Kidney (tissue), 14 donors: ENCODE data around the gene ARNT2. TPM values are rescaled to one million over a fixed set of nuclear protein-coding genes. Genes with fewer than 3 reads are reported as not detected.

Experiments
- DNase-seq, 5 donors: peaks; one replicate each; pipeline ENCODE4 v3.0.0-alpha.2; 2013 to 2020
- FAIRE-seq: peaks from 2 replicates; lab custom pipeline; 2012; peaks lifted over from hg19 to GRCh38; lab: Jason Lieb, UNC
- H3K27ac ChIP-seq, 2 donors: one replicate each; pipeline ENCODE4 v1.7.0; 2013; ENCODE audit warnings: low read depth in 2 of 2, low read length in 2 of 2, inconsistent platforms in 1 of 2
- H3K27me3 ChIP-seq: one replicate; pipeline ENCODE4 v1.7.1; 2013; ENCODE audit warnings: low read length, inconsistent platforms; ENCODE audit not compliant: control insufficient read depth, insufficient read depth
- H3K36me3 ChIP-seq, 3 donors: one replicate each; pipeline versions ENCODE4 v1.7.0 to v1.7.1; 2013; ENCODE audit warnings: low read length in 3 of 3, control low read depth in 1 of 3, inconsistent platforms in 1 of 3; ENCODE audit not compliant: insufficient read depth in 3 of 3, control insufficient read depth in 2 of 3
- H3K4me1 ChIP-seq, 3 donors: one replicate each; pipeline versions ENCODE4 v1.7.0 to v1.7.1; 2013; ENCODE audit warnings: low read length in 3 of 3, inconsistent platforms in 1 of 3, low read depth in 1 of 3; ENCODE audit not compliant: control insufficient read depth in 2 of 3, insufficient read depth in 2 of 3
- H3K4me3 ChIP-seq, 3 donors: one replicate each; pipeline versions ENCODE4 v1.7.0 to v1.8.1; 2013; ENCODE audit warnings: low read length in 3 of 3, control low read depth in 1 of 3, inconsistent platforms in 1 of 3
- H3K9ac ChIP-seq, 3 donors: one replicate each; pipeline versions ENCODE4 v1.7.0 to v1.7.1; 2013; ENCODE audit warnings: low read length in 3 of 3, control low read depth in 1 of 3, inconsistent platforms in 1 of 3
- H3K9me3 ChIP-seq, 3 donors: one replicate each; pipeline versions ENCODE4 v1.7.0 to v1.7.1; 2013; ENCODE audit warnings: low read length in 3 of 3, control low read depth in 1 of 3, inconsistent platforms in 1 of 3; ENCODE audit not compliant: control insufficient read depth in 2 of 3, insufficient read depth in 1 of 3
- intact Hi-C: fragments of 100-400 bp; cut with DNase I; formaldehyde crosslinking; loops from one replicate; pipeline ENCODE4 v1.11.1; 2022
- polyA plus RNA-seq: library from polyadenylated mRNA; stranded (reverse); fragments of 350-450 nt; fragmentation: Illumina TruSeq; extraction: RNeasy Lipid Tissue Mini Kit (QIAGEN cat#74804); gene quantifications from one replicate; pipeline ENCODE4 v1.2.3, GENCODE V29; 2014; ENCODE audit warnings: low read depth, low replicate concordance; ENCODE audit not compliant: insufficient read depth
- total RNA-seq: library from RNA; stranded (reverse); fragmentation: NEBNext Ultra II Directional; extraction: Animal tissue kit (Norgen Biotek cat#: 25700); gene quantifications from one replicate; pipeline ENCODE4 v1.2.1, GENCODE V29; 2021
- TF ChIP-seq, protein P1 (sequence below): IDR thresholded peaks from 3 replicates; pipeline ENCODE4 v1.5.1; 2012; ENCODE audit warnings: mild to moderate bottlenecking, moderate library complexity, borderline replicate concordance; ENCODE audit not compliant: insufficient read depth; ENCODE audit errors: extremely low read depth
- donor health status: control.
- donor health status: control.
- donor health status: control.
- donor health status: control.
- donor health status: control.
- donor health status: DM: yes; HTN: yes; CAD: no.
- donor health status: Normal renal cell carcinoma (clear cell type).

ARNT2 gene
- total and polyA plus RNA-seq, 2 donors from 2014 or later, result 12.2 to 38.2 TPM

DNA sequence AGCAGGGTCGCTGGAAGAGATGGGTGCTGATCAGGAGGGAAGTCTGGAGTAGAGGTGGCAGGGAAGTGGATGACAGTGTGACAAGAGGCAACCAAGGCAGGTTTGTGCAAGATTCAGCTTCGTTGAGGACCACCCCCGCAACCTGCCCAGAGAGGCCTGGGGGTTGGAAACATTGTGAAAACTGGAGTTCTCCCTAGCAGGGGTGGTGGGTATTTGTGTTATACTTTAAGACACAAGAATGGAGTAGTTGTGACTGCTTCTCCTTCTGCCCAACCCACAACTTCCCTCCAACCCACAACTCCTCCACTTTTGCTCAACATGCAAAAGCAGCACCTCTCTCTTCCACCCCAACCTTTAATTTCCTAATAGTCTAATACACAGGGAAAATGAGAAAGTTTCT is 8.6 kb upstream of the ARNT2 start:
- intact Hi-C loops, result no loop called here
- peaks cover 0 to 12% (median 8%) of the 10 kb centered on the region in 3 donors for H3K4me1 ChIP-seq
- H3K27ac ChIP-seq, result peak overlapping the region; percentile 77 to 85
- no peaks in the 10 kb centered on the region for H3K9me3 ChIP-seq
- H3K4me3 ChIP-seq, result no peak overlapping the region
- TF ChIP-seq, protein P1, sequence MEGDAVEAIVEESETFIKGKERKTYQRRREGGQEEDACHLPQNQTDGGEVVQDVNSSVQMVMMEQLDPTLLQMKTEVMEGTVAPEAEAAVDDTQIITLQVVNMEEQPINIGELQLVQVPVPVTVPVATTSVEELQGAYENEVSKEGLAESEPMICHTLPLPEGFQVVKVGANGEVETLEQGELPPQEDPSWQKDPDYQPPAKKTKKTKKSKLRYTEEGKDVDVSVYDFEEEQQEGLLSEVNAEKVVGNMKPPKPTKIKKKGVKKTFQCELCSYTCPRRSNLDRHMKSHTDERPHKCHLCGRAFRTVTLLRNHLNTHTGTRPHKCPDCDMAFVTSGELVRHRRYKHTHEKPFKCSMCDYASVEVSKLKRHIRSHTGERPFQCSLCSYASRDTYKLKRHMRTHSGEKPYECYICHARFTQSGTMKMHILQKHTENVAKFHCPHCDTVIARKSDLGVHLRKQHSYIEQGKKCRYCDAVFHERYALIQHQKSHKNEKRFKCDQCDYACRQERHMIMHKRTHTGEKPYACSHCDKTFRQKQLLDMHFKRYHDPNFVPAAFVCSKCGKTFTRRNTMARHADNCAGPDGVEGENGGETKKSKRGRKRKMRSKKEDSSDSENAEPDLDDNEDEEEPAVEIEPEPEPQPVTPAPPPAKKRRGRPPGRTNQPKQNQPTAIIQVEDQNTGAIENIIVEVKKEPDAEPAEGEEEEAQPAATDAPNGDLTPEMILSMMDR, result no peak
- peak overlapping the region in 1 of 3 donors; percentile 4 for H3K9ac ChIP-seq
- DNase-seq, result no peak
- no peaks in the 10 kb centered on the region for H3K27me3 ChIP-seq
- H3K36me3 ChIP-seq, result no peaks in the 10 kb centered on the region
- FAIRE-seq, result no peak

DNA sequence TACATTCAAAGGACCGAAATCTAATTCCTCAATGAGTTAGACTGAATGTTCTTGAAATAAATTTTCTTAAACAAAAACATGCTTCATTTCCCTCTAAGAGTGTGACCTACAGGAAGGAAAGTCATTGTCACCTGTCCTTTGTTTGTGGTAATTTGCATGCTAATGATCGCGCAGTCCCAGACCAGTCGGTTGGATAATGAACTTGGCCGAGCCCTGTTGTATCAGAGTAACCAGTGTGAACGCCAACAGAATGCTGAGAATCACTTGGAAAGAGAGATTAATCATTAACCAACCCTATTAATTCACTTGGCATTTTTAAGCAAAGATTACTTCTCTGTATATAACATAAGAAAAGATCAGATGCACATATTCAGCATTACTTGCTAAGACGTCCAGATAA is 8.1 kb upstream of the ARNT2 start:
- H3K9ac ChIP-seq, result peak overlapping the region in 1 of 3 donors; percentile 4
- peak in 3 of 5 donors; percentile 35 to 78 (median 76) for DNase-seq
- peak; percentile 84 for FAIRE-seq
- H3K4me3 ChIP-seq, result peak overlapping the region in 1 of 3 donors; percentile 18
- H3K4me1 ChIP-seq, result peaks cover 0 to 12% (median 8%) of the 10 kb centered on the region in 3 donors
- H3K27me3 ChIP-seq, result no peaks in the 10 kb centered on the region
- peak overlapping the region; percentile 77 to 85 for H3K27ac ChIP-seq
- intact Hi-C loops, result no loop called here
- no peaks in the 10 kb centered on the region for H3K9me3 ChIP-seq
- TF ChIP-seq, protein P1, result no peak
- no peaks in the 10 kb centered on the region for H3K36me3 ChIP-seq

DNA sequence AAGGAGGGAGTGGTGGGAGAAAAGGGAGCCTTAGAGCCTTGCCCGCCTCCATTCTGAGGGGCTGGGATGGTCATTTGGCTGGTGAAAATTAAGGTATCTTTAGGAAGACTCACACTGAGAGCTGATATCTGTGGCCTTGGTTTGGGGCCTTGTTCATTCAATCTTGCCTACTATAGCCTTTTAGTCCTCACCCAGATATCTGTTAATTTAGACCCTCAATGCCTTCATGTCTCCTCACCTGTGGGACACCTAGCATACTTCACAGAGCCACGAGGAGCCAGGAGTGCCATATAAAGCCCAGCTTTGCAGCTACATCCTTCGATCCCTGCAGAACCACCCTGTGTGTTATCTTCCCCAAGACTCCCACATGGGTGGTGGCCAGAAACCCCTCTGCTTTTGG is 4.7 kb upstream of the ARNT2 start:
- Histone ChIP-seq H3K9ac (no peak overlapping the region), H3K27ac (peak overlapping the region in 1 of 2 donors; percentile 65), H3K9me3 (no peaks in the 10 kb centered on the region), H3K4me1 (peaks cover 6 to 21% (median 15%) of the 10 kb centered on the region in 3 donors), H3K27me3 (no peaks in the 10 kb centered on the region), H3K36me3 (no peaks in the 10 kb centered on the region), H3K4me3 (no peak overlapping the region)
- intact Hi-C loops, result no loop called here
- TF ChIP-seq, protein P1, result no peak
- no peak for DNase-seq
- FAIRE-seq, result no peak

DNA sequence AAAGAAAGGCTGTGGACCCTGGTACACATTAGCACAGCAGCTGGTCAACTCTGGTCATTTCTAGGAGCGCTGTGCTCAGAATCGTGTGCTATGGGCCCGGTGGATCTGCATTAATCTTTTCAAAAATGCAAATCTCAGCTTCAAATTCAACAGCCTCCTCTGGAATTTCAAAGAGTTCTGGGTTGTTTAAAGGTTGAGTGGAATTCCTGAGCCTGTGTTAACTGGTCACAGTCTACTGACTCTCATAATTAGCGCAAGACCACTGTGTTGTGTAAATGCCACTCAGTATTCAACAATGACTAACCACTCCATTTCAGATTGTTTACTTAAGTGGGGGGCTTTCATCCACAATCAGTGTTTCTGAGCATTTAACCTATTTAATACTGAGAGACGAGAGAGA is 2.7 kb upstream of the ARNT2 start:
- H3K36me3 ChIP-seq, result no peaks in the 10 kb centered on the region
- FAIRE-seq, result peak; percentile 45
- DNase-seq, result peak in 3 of 5 donors; percentile 62 to 87 (median 87)

More for the DNA sequence above, 2.7 kb upstream of the ARNT2 start:
- H3K9me3 ChIP-seq, result no peaks in the 10 kb centered on the region
- TF ChIP-seq, protein P1, result no peak
- intact Hi-C loops, result no loop called here
- no peak overlapping the region for H3K4me3 ChIP-seq
- H3K4me1 ChIP-seq, result peaks cover 6 to 15% (median 13%) of the 10 kb centered on the region in 3 donors
- H3K27me3 ChIP-seq, result no peaks in the 10 kb centered on the region
- H3K9ac ChIP-seq, result peak overlapping the region in 1 of 3 donors; percentile 59
- H3K27ac ChIP-seq, result peak overlapping the region; percentile 83 to 89
